IMR-90 (cell line): ENCODE measurements around the gene RPS6KA3. TPM values are rescaled to one million over a fixed set of nuclear protein-coding genes. Genes with fewer than 3 reads are reported as not detected.

Experiments
- ATAC-seq: fragments of 200-7000 bp; cut with Tn5 transposase; 2 replicates; pipeline ENCODE4 v1.9.1; 2020; ENCODE audit warnings: low read depth, mild to moderate bottlenecking, moderate library complexity
- BruUV-seq: library from RNA; stranded (reverse); fragments of 400-500 nt; replicated peaks from 2 replicates; lab custom pipeline; 2021; lab: Mats Ljungman, UMichigan
- CTCF ChIA-PET: fragments of 300-600 bp; formaldehyde crosslinking; extraction: SDS; loops from one replicate; lab custom pipeline; 2021; ENCODE audit warnings: antibody characterized with exemption; lab: Yijun Ruan, JAX
- POLR2A ChIA-PET: fragments of 300-600 bp; sonication (Branson Sonifier 250); formaldehyde crosslinking; loops from one replicate; lab custom pipeline; 2022; ENCODE audit warnings: antibody characterized with exemption; ENCODE audit not compliant: unreplicated experiment; lab: Charles Lee
- DNase-seq: peaks from one replicate; pipeline ENCODE4 v3.0.0; 2013
- H2AFZ ChIP-seq: replicated peaks from 2 replicates; pipeline ENCODE3; 2013; ENCODE audit warnings: low read length, mild to moderate bottlenecking; ENCODE audit not compliant: poor library complexity
- H2AK5ac ChIP-seq: 2 replicates; pipeline ENCODE4 v1.6.1; 2013; ENCODE audit warnings: low read depth, low read length, inconsistent platforms
- H2AK9ac ChIP-seq: replicated peaks from 2 replicates; pipeline ENCODE3; 2013; ENCODE audit warnings: mild to moderate bottlenecking, low read depth, low read length, moderate library complexity; ENCODE audit not compliant: poor library complexity
- H2BK120ac ChIP-seq: 2 replicates; pipeline ENCODE4 v1.6.1; 2013; ENCODE audit warnings: low read depth, low read length, inconsistent platforms
- H2BK15ac ChIP-seq: 3 replicates; pipeline ENCODE4 v1.6.1; 2013; ENCODE audit warnings: low read depth, low read length, inconsistent platforms
- H2BK20ac ChIP-seq: 2 replicates; pipeline ENCODE4 v1.6.1; 2013; ENCODE audit warnings: low read depth, mild to moderate bottlenecking, inconsistent platforms, low read length, moderate library complexity
- H2BK5ac ChIP-seq: 2 replicates; pipeline ENCODE4 v1.6.1; 2013; ENCODE audit warnings: mild to moderate bottlenecking, low read depth, low read length, inconsistent platforms; ENCODE audit not compliant: poor library complexity, severe bottlenecking
- H3K14ac ChIP-seq: replicated peaks from 2 replicates; pipeline ENCODE4 v1.6.1; 2013; ENCODE audit warnings: low read depth, low read length, inconsistent platforms
- H3K18ac ChIP-seq: 2 replicates; pipeline ENCODE4 v1.6.1; 2013; ENCODE audit warnings: low read depth, low read length, control low read depth
- H3K23ac ChIP-seq: 2 replicates; pipeline ENCODE4 v1.6.1; 2013; ENCODE audit warnings: low read depth, low read length, inconsistent platforms
- H3K27ac ChIP-seq: 2 replicates; pipeline ENCODE4 v1.5.1; 2013; ENCODE audit warnings: mild to moderate bottlenecking, control low read depth, low read length; ENCODE audit not compliant: insufficient read depth
- H3K27me3 ChIP-seq: 2 replicates; pipeline ENCODE4 v1.6.1; 2013; ENCODE audit warnings: low read length; ENCODE audit not compliant: control insufficient read depth, insufficient read depth
- H3K36me3 ChIP-seq: 2 replicates; pipeline ENCODE4 v1.6.1; 2013; ENCODE audit warnings: low read length, mixed read lengths; ENCODE audit not compliant: control insufficient read depth, insufficient read depth
- H3K4ac ChIP-seq: 2 replicates; pipeline ENCODE4 v1.6.1; 2013; ENCODE audit warnings: low read depth, low read length, inconsistent platforms
- H3K4me1 ChIP-seq: 2 replicates; pipeline ENCODE4 v1.6.1; 2013; ENCODE audit warnings: low read length, mixed read lengths; ENCODE audit not compliant: control insufficient read depth, insufficient read depth
- H3K4me2 ChIP-seq: 2 replicates; pipeline ENCODE4 v1.6.1; 2013; ENCODE audit warnings: low read depth, mild to moderate bottlenecking, control low read depth, low read length, moderate library complexity
- H3K4me3 ChIP-seq: 2 replicates; pipeline ENCODE4 v1.5.1; 2013; ENCODE audit warnings: low read depth, mild to moderate bottlenecking, control low read depth, low read length, moderate library complexity; ENCODE audit not compliant: insufficient read depth
- H3K56ac ChIP-seq: 2 replicates; pipeline ENCODE4 v1.6.1; 2013; ENCODE audit warnings: low read length, inconsistent platforms; ENCODE audit not compliant: insufficient read depth; ENCODE audit errors: extremely low read depth
- H3K79me1 ChIP-seq, 2 experiments: 2 replicates each; pipeline ENCODE4 v1.6.1; 2013; ENCODE audit warnings: low read length in 2 of 2, inconsistent platforms in 1 of 2, low read depth in 1 of 2
- H3K9ac ChIP-seq: 2 replicates; pipeline ENCODE4 v1.6.1; 2013; ENCODE audit warnings: low read depth, low read length, control low read depth
- H3K9me1 ChIP-seq: 2 replicates; pipeline ENCODE4 v1.6.1; 2013; ENCODE audit warnings: low read length, inconsistent platforms; ENCODE audit not compliant: insufficient read depth
- H3K9me3 ChIP-seq: 2 replicates; pipeline ENCODE4 v1.6.1; 2013; ENCODE audit warnings: low read length; ENCODE audit not compliant: control insufficient read depth, insufficient read depth
- H4K20me1 ChIP-seq: 2 replicates; pipeline ENCODE4 v1.6.1; 2013; ENCODE audit warnings: low read length, inconsistent platforms; ENCODE audit not compliant: insufficient read depth
- H4K5ac ChIP-seq: 2 replicates; pipeline ENCODE4 v1.6.1; 2013; ENCODE audit warnings: mild to moderate bottlenecking, low read depth, low read length, control low read depth
- H4K8ac ChIP-seq, 2 experiments: 2 replicates each; pipeline ENCODE4 v1.6.1; 2013; ENCODE audit warnings: low read depth in 2 of 2, low read length in 2 of 2, control low read depth in 1 of 2, inconsistent platforms in 1 of 2
- H4K91ac ChIP-seq: 2 replicates; pipeline ENCODE4 v1.6.1; 2013; ENCODE audit warnings: low read depth, low read length, inconsistent platforms; ENCODE audit not compliant: insufficient read depth
- BHLHE40 ChIP-seq: fragments of 150-350 bp; IDR thresholded peaks from 2 replicates; pipeline ENCODE4 v1.6.1; 2016; ENCODE audit warnings: mild to moderate bottlenecking, low read depth, low read length
- CEBPB ChIP-seq: IDR thresholded peaks from 2 replicates; pipeline ENCODE4 v1.6.1; 2012; ENCODE audit warnings: low read depth, low read length, improper control_type of control experiment
- CHD1 ChIP-seq: IDR thresholded peaks from 2 replicates; pipeline ENCODE4 v1.6.1; 2012; ENCODE audit warnings: low read depth, low read length, improper control_type of control experiment
- CTCF ChIP-seq: conservative IDR thresholded peaks from 2 replicates; pipeline ENCODE4 v1.5.1; 2012; ENCODE audit warnings: mild to moderate bottlenecking, low read depth, low read length, improper control_type of control experiment
- FOS ChIP-seq: fragments of 150-350 bp; IDR thresholded peaks from 2 replicates; pipeline ENCODE4 v1.6.1; 2016; ENCODE audit warnings: low read depth, low read length
- MAFK ChIP-seq: IDR thresholded peaks from 2 replicates; pipeline ENCODE4 v1.6.1; 2012; ENCODE audit warnings: low read depth, low read length, improper control_type of control experiment
- MAZ ChIP-seq: IDR thresholded peaks from 2 replicates; pipeline ENCODE4 v1.6.1; 2012; ENCODE audit warnings: low read depth, mild to moderate bottlenecking, low read length, improper control_type of control experiment, moderate library complexity, borderline replicate concordance
- MXI1 ChIP-seq: IDR thresholded peaks from 2 replicates; pipeline ENCODE4 v1.6.1; 2012; ENCODE audit warnings: low read depth, mild to moderate bottlenecking, low read length, moderate library complexity, borderline replicate concordance
- NFE2L2 ChIP-seq: fragments of 150-350 bp; IDR thresholded peaks from 2 replicates; pipeline ENCODE4 v1.6.1; 2016; ENCODE audit warnings: low read depth, mild to moderate bottlenecking, low read length
- POLR2A ChIP-seq: IDR thresholded peaks from 2 replicates; pipeline ENCODE4 v1.6.1; 2012; ENCODE audit warnings: mild to moderate bottlenecking, low read depth, low read length
- RAD21 ChIP-seq: IDR thresholded peaks from 2 replicates; pipeline ENCODE4 v1.6.1; 2012; ENCODE audit warnings: low read length, improper control_type of control experiment
- RCOR1 ChIP-seq: IDR thresholded peaks from 2 replicates; pipeline ENCODE4 v1.6.1; 2012; ENCODE audit warnings: mild to moderate bottlenecking, low read length, improper control_type of control experiment; ENCODE audit not compliant: insufficient replicate concordance
- RFX5 ChIP-seq: IDR thresholded peaks from 2 replicates; pipeline ENCODE4 v1.8.0; 2012; ENCODE audit warnings: low read depth, mild to moderate bottlenecking, low read length, moderate library complexity
- SMC3 ChIP-seq: fragments of 150-350 bp; IDR thresholded peaks from 2 replicates; pipeline ENCODE4 v1.6.1; 2016; ENCODE audit warnings: low read depth, mild to moderate bottlenecking, antibody characterized with exemption, low read length, moderate library complexity
- USF2 ChIP-seq: fragments of 150-350 bp; IDR thresholded peaks from 2 replicates; pipeline ENCODE4 v1.6.1; 2017; ENCODE audit warnings: mild to moderate bottlenecking, antibody characterized with exemption, low read length, low read depth
- WGBS, 2 experiments: methylation state at CpG; one replicate each; pipeline versions ENCODE4 v1.1.5 to v1.1.7; 2013; ENCODE audit warnings: missing lambda C conversion rate in 2 of 2; ENCODE audit not compliant: insufficient read length in 1 of 2; ENCODE audit errors: extremely low coverage in 2 of 2; 5-methylcytosine and 5-hydroxymethylcytosine counted together
- dilution Hi-C: fragments of 300-500 bp; cut with HindIII; formaldehyde crosslinking; loops from one replicate; pipeline ENCODE4 v1.14.3; 2018; ENCODE audit warnings: low sequenced_read_pairs; ENCODE audit not compliant: unreplicated experiment
- in situ Hi-C: fragments of 300-500 bp; cut with MboI; formaldehyde crosslinking; loops from 3 replicates; pipeline ENCODE4 v1.14.3; 2019; ENCODE audit warnings: low sequenced_read_pairs, inconsistent platforms, mixed read lengths
- intact Hi-C: fragments of 100-400 bp; cut with micrococcal nuclease; formaldehyde crosslinking; loops from 2 replicates; pipeline ENCODE4 v1.10.0; 2022
- polyA plus RNA-seq, 3 experiments: library from polyadenylated mRNA; depleted of rRNA; stranded (reverse); fragments of >200 nt; gene quantifications; 2 replicates each; pipeline ENCODE4 v1.2.3, GENCODE V29; 2012; ENCODE audit warnings: low replicate concordance in 1 of 3
- total RNA-seq: library from RNA; depleted of rRNA; stranded (reverse); fragments of >200 nt; gene quantifications from 2 replicates; pipeline ENCODE4 v1.2.3, GENCODE V29; 2012
- TF ChIP-seq, protein P1 (sequence below): fragments of 150-350 bp; IDR thresholded peaks from 2 replicates; pipeline ENCODE4 v1.6.1; 2016; ENCODE audit warnings: low read depth, mild to moderate bottlenecking, low read length, moderate library complexity, borderline replicate concordance

The RPS6KA3 gene
- total and polyA plus RNA-seq, 2 of the 4 experiments (the other 2 are of a cell fraction), result 20.8 to 43.9 TPM

- TF ChIP-seq MAFK (no peak), POLR2A (no peak), CHD1 (no peak), RAD21 (no peak), CTCF (no peak), MXI1 (no peak), FOS (no peak), MAZ (no peak), USF2 (no peak), RFX5 (no peak), NFE2L2 (no peak), BHLHE40 (no peak), RCOR1 (no peak), SMC3 (no peak), CEBPB (no peak)
- TF ChIP-seq, protein P1, sequence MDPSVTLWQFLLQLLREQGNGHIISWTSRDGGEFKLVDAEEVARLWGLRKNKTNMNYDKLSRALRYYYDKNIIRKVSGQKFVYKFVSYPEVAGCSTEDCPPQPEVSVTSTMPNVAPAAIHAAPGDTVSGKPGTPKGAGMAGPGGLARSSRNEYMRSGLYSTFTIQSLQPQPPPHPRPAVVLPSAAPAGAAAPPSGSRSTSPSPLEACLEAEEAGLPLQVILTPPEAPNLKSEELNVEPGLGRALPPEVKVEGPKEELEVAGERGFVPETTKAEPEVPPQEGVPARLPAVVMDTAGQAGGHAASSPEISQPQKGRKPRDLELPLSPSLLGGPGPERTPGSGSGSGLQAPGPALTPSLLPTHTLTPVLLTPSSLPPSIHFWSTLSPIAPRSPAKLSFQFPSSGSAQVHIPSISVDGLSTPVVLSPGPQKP, result no peak
- H2AFZ ChIP-seq, result no peak overlapping the region
- H3K9me1 ChIP-seq, result no peaks in the 10 kb centered on the region
- no peaks in the 10 kb centered on the region for H3K27me3 ChIP-seq
- H2BK20ac ChIP-seq, result no peak overlapping the region
- no peaks in the 10 kb centered on the region for H3K79me1 ChIP-seq
- H3K4me3 ChIP-seq, result no peak overlapping the region
- no peak overlapping the region for H2BK15ac ChIP-seq
- ATAC-seq (peak; percentile 29), DNase-seq (peak; percentile 41)
- no peak overlapping the region for H3K23ac ChIP-seq
- no peak overlapping the region for H4K91ac ChIP-seq
- H2BK120ac ChIP-seq, result no peak overlapping the region
- H3K14ac ChIP-seq, result no peak overlapping the region
- H3K56ac ChIP-seq, result no peak overlapping the region
- intact Hi-C loops (no loop called here), in situ Hi-C loops (no loop called here), dilution Hi-C loops (no loop called here)
- no peak overlapping the region for H3K18ac ChIP-seq
- no peak overlapping the region for H4K5ac ChIP-seq
- H3K36me3 ChIP-seq, result 0 out of 2 replicates have a peak, but pooled peaks cover 2% of the 10 kb centered on the region
- no TSS peak for BruUV-seq
- H4K8ac ChIP-seq, result no peak overlapping the region
- H3K9me3 ChIP-seq, result no peaks in the 10 kb centered on the region
- WGBS, 2 experiments, result no CpG with 5 or more reads among the region's 1 CpG
- no peak overlapping the region for H3K4ac ChIP-seq
- H4K20me1 ChIP-seq, result no peaks in the 10 kb centered on the region
- H3K4me1 ChIP-seq, result no peaks in the 10 kb centered on the region
- no peak overlapping the region for H3K27ac ChIP-seq
- H2AK9ac ChIP-seq, result no peak overlapping the region
- no peak overlapping the region for H3K9ac ChIP-seq
- no peak overlapping the region for H2AK5ac ChIP-seq
- CTCF ChIA-PET, result no interaction called here
- H3K4me2 ChIP-seq, result peak overlapping the region; percentile 35; the same call in 1 of the 2 replicates
- POLR2A ChIA-PET, result no interaction called here
- H2BK5ac ChIP-seq, result no peak overlapping the region
These were observed 28.8 kb downstream of the RPS6KA3 start for GRCh38 chrX:20237864-20238263.
